GM19099 (cell line): ENCODE measurements around the gene CCDC24.
A peak's percentile ranks its signal among the peaks of the same experiment; 100 is the strongest.

Experiments
- POLR2A ChIP-seq: IDR thresholded peaks from 3 replicates; pipeline ENCODE4 v1.6.1; 2011; ENCODE audit warnings: low read depth; ENCODE audit not compliant: insufficient read length; ENCODE audit errors: extremely low read depth

Gene CCDC24

GRCh38 chr1:43957407-43958040, 33.9 kb upstream of the CCDC24 start:
- no peak for TF ChIP-seq POLR2A

- TF ChIP-seq POLR2A = no peak
Measured at GRCh38 chr1:43958351-43959255, 32.8 kb upstream of the CCDC24 start.

GRCh38 chr1:43960798-43961197, 30.6 kb upstream of the CCDC24 start:
- no peak for TF ChIP-seq POLR2A

- TF ChIP-seq POLR2A = no peak
Measured at GRCh38 chr1:43961692-43962091, 29.7 kb upstream of the CCDC24 start.

DNA sequence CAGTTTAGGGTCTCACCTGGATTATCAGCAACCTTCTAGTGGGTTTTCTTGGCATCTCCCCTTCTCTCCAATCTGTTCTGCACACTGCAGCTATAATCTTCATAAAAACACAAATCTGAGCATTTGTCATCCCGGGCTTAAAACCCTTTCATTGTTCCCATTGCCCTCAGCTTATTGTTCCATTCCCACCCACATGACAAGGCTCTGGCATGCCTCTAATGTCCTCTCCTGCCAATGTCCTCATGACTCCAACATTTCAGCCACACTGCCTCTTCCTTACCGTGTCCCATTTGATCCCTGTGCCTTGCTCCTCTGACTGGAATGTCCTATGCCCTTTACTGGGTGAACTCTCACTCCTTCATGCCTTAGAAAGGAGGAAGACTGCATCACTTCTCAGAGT, 29.1 kb upstream of the CCDC24 start:
- no peak for TF ChIP-seq POLR2A

GRCh38 chr1:43963006-43963405, 28.4 kb upstream of the CCDC24 start:
- TF ChIP-seq POLR2A = no peak

DNA sequence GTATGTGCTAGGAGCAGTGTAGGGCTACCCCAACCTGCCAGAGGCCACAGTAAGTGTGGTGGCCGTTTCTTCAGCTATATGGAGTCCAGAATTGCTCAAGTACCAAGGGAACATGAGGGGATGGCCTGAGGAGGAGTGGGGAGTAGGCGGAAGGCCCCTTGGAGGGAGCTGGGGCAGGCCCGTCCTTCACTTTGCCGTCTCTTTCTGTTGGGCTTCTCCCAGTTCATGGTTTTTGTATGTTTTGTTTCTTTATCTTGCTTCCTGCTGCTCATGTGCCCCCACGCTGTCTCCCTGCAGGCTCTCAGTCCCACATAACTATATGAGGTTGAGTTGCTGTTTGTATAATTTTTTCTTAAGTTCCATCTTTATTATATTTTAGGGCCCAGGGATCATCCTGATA, 27.5 kb upstream of the CCDC24 start:
- TF ChIP-seq POLR2A = no peak

DNA sequence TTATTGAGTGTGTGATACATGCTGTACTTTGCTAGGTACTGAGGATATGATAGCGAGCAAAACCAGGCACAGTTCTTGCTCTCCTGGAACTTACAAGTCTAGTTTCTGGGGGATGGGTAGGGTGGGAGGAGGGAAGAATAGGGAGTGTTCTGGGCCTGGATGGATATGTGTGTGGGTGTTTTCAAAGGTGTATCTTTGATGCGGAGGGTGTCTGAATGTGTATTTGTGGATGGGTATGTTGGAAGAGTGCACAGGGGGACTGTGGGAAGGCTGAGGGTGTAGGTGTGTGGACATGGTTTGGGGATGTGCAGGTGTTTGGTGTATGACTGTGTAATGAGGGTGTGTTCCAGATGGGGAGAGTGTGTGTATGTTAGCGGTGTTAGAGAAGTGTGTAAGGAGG, 26.1 kb upstream of the CCDC24 start:
- no peak for TF ChIP-seq POLR2A

- no peak for TF ChIP-seq POLR2A
Measured at GRCh38 chr1:43968348-43968948, 23.0 kb upstream of the CCDC24 start.

GRCh38 chr1:43969416-43969745, 22.0 kb upstream of the CCDC24 start:
- TF ChIP-seq POLR2A = no peak

DNA sequence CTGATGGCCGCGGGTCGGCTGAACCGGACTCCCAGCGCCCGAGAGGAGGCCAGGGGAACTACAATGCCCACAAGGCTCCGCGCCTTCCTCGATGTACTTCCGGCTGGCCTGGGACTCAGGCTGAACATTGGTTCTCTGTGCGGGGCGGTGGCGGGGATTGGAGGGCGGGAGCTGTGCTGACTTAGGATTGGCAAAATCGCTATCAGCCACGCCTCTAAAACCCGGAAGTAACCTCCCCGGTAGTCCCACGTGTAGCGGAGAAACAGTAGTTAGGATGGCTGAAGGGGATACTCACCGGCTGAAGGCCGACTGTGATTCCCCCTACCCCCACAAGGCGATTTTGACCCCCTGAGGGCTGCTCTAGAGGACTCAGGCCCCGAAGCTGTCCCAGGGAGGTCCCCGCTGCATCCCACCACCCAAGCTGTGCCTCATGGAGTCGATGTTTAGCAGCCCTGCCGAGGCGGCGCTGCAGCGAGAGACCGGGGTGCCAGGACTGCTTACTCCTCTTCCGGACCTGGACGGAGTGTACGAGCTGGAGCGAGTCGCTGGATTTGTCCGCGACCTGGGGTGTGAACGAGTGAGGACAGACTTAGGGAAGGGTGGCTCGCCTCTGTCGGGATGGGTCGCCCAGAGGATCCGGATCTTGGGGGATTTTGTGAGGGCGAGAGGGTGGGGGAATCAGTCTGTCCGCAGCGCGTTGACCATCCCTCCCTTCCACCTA, 21.5 kb upstream of the CCDC24 start, which contains the start of gene DPH2:
Gene DPH2, plus strand, starts transcription at position 265 of the 721 bp plus-strand sequence. Its CDS starts 166 bp downstream, at position 431.
- TF ChIP-seq POLR2A = peak; percentile 66

DNA sequence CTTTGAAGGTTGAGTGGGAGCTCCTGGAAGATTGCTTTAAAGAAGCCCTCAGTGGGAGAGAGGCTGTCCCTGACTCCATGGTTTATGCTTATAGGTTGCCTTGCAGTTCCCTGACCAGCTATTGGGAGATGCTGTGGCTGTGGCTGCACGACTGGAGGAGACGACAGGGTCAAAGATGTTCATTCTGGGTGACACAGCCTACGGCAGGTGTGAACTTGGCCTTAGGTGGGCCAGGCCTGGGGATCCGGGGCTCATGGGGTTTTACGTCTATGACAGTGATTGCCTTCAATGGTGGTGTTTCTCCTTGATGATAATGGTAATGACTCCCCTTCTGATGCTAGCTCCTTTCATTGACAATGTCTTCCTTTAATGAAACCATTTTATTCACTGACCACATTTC, 20.9 kb upstream of the CCDC24 start:
- TF ChIP-seq POLR2A = no peak

DNA sequence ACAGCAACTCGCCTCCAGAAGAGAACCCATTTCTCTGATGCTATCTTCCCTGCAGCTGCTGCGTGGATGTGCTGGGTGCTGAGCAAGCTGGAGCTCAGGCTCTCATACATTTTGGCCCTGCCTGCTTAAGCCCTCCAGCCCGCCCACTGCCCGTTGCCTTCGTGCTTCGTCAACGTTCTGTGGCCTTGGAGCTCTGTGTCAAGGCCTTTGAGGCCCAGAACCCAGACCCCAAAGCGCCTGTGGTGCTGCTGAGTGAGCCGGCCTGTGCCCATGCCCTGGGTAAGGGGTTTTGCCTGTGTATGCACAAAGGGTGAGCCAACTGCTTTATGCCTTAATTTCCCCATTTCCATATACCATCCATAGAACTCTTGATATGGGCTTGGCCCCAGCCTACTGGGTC, 20.5 kb upstream of the CCDC24 start:
- no peak for TF ChIP-seq POLR2A

- TF ChIP-seq POLR2A = no peak
Measured at GRCh38 chr1:43971336-43971980, 19.9 kb upstream of the CCDC24 start.

- no peak for TF ChIP-seq POLR2A
Measured at GRCh38 chr1:43973981-43974442, 17.4 kb upstream of the CCDC24 start.
